ENCODE data around the gene DYTN.

Gene DYTN

GRCh38 chr2:206611191-206611590 is 107.0 kb downstream of the DYTN start:
- Histone ChIP-seq H3K27me3 (ENCODE audit: insufficient read depth, low read depth, severe bottlenecking) (no peaks in the 10 kb centered on the region), H3K36me3 (no peaks in the 10 kb centered on the region), H3K9me3 (ENCODE audit: severe bottlenecking) (no peaks in the 10 kb centered on the region), H3K27ac (no peak overlapping the region), H3K4me3 (ENCODE audit: low read depth, low read length) (no peak overlapping the region)
- TF ChIP-seq CTCF (IDR thresholded peaks at IDR 0.05; ENCODE audit: low read depth, low read length), result no peak
- DNase-seq, result no peak

GRCh38 chr2:206610451-206610850 is 107.7 kb downstream of the DYTN start:
- TF ChIP-seq CTCF (IDR thresholded peaks at IDR 0.05; ENCODE audit: low read depth, low read length), result no peak
- no peak for DNase-seq
- Histone ChIP-seq H3K36me3 (no peaks in the 10 kb centered on the region), H3K9me3 (ENCODE audit: severe bottlenecking) (no peaks in the 10 kb centered on the region), H3K4me3 (ENCODE audit: low read depth, low read length) (no peak overlapping the region), H3K27me3 (ENCODE audit: insufficient read depth, low read depth, severe bottlenecking) (no peaks in the 10 kb centered on the region), H3K27ac (no peak overlapping the region)

GRCh38 chr2:206603243-206603642 is 115.0 kb downstream of the DYTN start:
- Histone ChIP-seq H3K9me3 (ENCODE audit: severe bottlenecking) (no peaks in the 10 kb centered on the region), H3K27me3 (ENCODE audit: insufficient read depth, low read depth, severe bottlenecking) (no peaks in the 10 kb centered on the region), H3K36me3 (no peaks in the 10 kb centered on the region), H3K27ac (no peak overlapping the region), H3K4me3 (ENCODE audit: low read depth, low read length) (no peak overlapping the region)
- DNase-seq, result no peak
- TF ChIP-seq CTCF (IDR thresholded peaks at IDR 0.05; ENCODE audit: low read depth, low read length), result no peak
